H1 (cell line): ENCODE measurements around the gene RGS6. TPM values are rescaled to one million over a fixed set of nuclear protein-coding genes. Genes with fewer than 3 reads are reported as not detected.

ENCODE experiments used
- BCL11A ChIP-seq, 2 experiments: IDR thresholded peaks; one replicate each; pipeline ENCODE4 v1.6.1; 2011; ENCODE audit warnings: low read depth in 2 of 2, low read length in 2 of 2, mild to moderate bottlenecking in 2 of 2
- BRCA1 ChIP-seq: IDR thresholded peaks from 2 replicates; pipeline ENCODE4 v1.6.1; 2012; ENCODE audit warnings: low read depth, low read length, improper control_type of control experiment
- CBX5 ChIP-seq: fragments of 300-800, 300-1000 bp; sonication (generic); IDR thresholded peaks from 2 replicates; pipeline ENCODE4 v1.7.1; 2016; ENCODE audit warnings: antibody characterized with exemption, low read length, low read depth
- CHD1 ChIP-seq: IDR thresholded peaks from 2 replicates; pipeline ENCODE4 v1.6.1; 2012; ENCODE audit warnings: low read depth, low read length, improper control_type of control experiment
- EGR1 ChIP-seq: IDR thresholded peaks from 2 replicates; pipeline ENCODE4 v1.6.1; 2011; ENCODE audit warnings: low read depth, low read length, borderline replicate concordance
- JUND ChIP-seq: IDR thresholded peaks from 2 replicates; pipeline ENCODE4 v1.6.1; 2011; ENCODE audit warnings: mild to moderate bottlenecking, improper control_type of control experiment, low read length
- MAFK ChIP-seq: IDR thresholded peaks from 2 replicates; pipeline ENCODE4 v1.6.1; 2012; ENCODE audit warnings: low read depth, mild to moderate bottlenecking, improper control_type of control experiment, low read length
- SP2 ChIP-seq: IDR thresholded peaks from 2 replicates; pipeline ENCODE4 v1.6.1; 2012; ENCODE audit warnings: mild to moderate bottlenecking, low read length, inconsistent platforms
- SUZ12 ChIP-seq: fragments of 200-600 bp; sonication (generic); IDR thresholded peaks from 2 replicates; pipeline ENCODE4 v1.6.1; 2012; ENCODE audit warnings: mild to moderate bottlenecking, inconsistent platforms, low read length, moderate library complexity, mixed read lengths
- YY1 ChIP-seq: IDR thresholded peaks from 2 replicates; pipeline ENCODE4 v1.6.1; 2011; ENCODE audit warnings: low read depth, mild to moderate bottlenecking, low read length
- polyA plus RNA-seq, 7 experiments: library from polyadenylated mRNA; depleted of rRNA in 3 of 7; stranded (reverse) in 5 of 7; unstranded in 2 of 7; fragments of >200 nt in 5 of 7; fragments of 200-250 nt in 2 of 7; gene quantifications; 1 replicate in 5 of 7; 2 replicates in 1 of 7; 4 replicates in 1 of 7; pipeline versions ENCODE4 v1.2.1 to v1.2.3, GENCODE V29; 2011 to 2013; ENCODE audit warnings: missing spikeins in 2 of 7, mixed read lengths in 2 of 7
- total RNA-seq: library from RNA; stranded (reverse); fragmentation: NEBNext Ultra II Directional; extraction: Animal tissue kit (Norgen Biotek cat#: 25700); gene quantifications from 2 replicates; pipeline ENCODE4 v1.2.1, GENCODE V29; 2021
- TF ChIP-seq, protein P1 (sequence below): fragments of 300-600 bp; sonication (generic); IDR thresholded peaks from 2 replicates; pipeline ENCODE4 v1.7.1; 2012; ENCODE audit warnings: low read length, moderate library complexity, mild to moderate bottlenecking, inconsistent platforms; ENCODE audit not compliant: insufficient replicate concordance

The RGS6 gene
- total and polyA plus RNA-seq, 2 of the 8 experiments (the other 6 are each of a cell fraction or from before 2014, with no cell fraction given), result 0.26 to 1.1 TPM

- no peak for TF ChIP-seq JUND
- TF ChIP-seq SUZ12, result no peak; the same call in 1 of the 2 replicates
- TF ChIP-seq BRCA1, result no peak
- no peak for TF ChIP-seq MAFK
- TF ChIP-seq, protein P1, sequence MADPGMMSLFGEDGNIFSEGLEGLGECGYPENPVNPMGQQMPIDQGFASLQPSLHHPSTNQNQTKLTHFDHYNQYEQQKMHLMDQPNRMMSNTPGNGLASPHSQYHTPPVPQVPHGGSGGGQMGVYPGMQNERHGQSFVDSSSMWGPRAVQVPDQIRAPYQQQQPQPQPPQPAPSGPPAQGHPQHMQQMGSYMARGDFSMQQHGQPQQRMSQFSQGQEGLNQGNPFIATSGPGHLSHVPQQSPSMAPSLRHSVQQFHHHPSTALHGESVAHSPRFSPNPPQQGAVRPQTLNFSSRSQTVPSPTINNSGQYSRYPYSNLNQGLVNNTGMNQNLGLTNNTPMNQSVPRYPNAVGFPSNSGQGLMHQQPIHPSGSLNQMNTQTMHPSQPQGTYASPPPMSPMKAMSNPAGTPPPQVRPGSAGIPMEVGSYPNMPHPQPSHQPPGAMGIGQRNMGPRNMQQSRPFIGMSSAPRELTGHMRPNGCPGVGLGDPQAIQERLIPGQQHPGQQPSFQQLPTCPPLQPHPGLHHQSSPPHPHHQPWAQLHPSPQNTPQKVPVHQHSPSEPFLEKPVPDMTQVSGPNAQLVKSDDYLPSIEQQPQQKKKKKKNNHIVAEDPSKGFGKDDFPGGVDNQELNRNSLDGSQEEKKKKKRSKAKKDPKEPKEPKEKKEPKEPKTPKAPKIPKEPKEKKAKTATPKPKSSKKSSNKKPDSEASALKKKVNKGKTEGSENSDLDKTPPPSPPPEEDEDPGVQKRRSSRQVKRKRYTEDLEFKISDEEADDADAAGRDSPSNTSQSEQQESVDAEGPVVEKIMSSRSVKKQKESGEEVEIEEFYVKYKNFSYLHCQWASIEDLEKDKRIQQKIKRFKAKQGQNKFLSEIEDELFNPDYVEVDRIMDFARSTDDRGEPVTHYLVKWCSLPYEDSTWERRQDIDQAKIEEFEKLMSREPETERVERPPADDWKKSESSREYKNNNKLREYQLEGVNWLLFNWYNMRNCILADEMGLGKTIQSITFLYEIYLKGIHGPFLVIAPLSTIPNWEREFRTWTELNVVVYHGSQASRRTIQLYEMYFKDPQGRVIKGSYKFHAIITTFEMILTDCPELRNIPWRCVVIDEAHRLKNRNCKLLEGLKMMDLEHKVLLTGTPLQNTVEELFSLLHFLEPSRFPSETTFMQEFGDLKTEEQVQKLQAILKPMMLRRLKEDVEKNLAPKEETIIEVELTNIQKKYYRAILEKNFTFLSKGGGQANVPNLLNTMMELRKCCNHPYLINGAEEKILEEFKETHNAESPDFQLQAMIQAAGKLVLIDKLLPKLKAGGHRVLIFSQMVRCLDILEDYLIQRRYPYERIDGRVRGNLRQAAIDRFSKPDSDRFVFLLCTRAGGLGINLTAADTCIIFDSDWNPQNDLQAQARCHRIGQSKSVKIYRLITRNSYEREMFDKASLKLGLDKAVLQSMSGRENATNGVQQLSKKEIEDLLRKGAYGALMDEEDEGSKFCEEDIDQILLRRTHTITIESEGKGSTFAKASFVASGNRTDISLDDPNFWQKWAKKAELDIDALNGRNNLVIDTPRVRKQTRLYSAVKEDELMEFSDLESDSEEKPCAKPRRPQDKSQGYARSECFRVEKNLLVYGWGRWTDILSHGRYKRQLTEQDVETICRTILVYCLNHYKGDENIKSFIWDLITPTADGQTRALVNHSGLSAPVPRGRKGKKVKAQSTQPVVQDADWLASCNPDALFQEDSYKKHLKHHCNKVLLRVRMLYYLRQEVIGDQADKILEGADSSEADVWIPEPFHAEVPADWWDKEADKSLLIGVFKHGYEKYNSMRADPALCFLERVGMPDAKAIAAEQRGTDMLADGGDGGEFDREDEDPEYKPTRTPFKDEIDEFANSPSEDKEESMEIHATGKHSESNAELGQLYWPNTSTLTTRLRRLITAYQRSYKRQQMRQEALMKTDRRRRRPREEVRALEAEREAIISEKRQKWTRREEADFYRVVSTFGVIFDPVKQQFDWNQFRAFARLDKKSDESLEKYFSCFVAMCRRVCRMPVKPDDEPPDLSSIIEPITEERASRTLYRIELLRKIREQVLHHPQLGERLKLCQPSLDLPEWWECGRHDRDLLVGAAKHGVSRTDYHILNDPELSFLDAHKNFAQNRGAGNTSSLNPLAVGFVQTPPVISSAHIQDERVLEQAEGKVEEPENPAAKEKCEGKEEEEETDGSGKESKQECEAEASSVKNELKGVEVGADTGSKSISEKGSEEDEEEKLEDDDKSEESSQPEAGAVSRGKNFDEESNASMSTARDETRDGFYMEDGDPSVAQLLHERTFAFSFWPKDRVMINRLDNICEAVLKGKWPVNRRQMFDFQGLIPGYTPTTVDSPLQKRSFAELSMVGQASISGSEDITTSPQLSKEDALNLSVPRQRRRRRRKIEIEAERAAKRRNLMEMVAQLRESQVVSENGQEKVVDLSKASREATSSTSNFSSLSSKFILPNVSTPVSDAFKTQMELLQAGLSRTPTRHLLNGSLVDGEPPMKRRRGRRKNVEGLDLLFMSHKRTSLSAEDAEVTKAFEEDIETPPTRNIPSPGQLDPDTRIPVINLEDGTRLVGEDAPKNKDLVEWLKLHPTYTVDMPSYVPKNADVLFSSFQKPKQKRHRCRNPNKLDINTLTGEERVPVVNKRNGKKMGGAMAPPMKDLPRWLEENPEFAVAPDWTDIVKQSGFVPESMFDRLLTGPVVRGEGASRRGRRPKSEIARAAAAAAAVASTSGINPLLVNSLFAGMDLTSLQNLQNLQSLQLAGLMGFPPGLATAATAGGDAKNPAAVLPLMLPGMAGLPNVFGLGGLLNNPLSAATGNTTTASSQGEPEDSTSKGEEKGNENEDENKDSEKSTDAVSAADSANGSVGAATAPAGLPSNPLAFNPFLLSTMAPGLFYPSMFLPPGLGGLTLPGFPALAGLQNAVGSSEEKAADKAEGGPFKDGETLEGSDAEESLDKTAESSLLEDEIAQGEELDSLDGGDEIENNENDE, result no peak
- no peak; the same call in 1 of the 2 replicates for TF ChIP-seq CHD1
- TF ChIP-seq YY1, result no peak
- no peak for TF ChIP-seq CBX5
- no peak for TF ChIP-seq SP2
- no peak for TF ChIP-seq BCL11A (IDR thresholded peaks at IDR 0.05; ENCODE audit: low read depth in 2 of 2, low read length in 2 of 2)
- no peak for TF ChIP-seq EGR1
Measured at GRCh38 chr14:71932229-71932981, at the start of gene RGS6 (continued).
